MM.1S (cell line): ENCODE data around the gene SLC32A1.

ENCODE experiments used
- DNase-seq: peaks from one replicate; pipeline ENCODE4 v3.0.0-alpha.2; 2015
- H2AFZ ChIP-seq: fragments of 300-600 bp; sonication (generic); 2 replicates; pipeline ENCODE4 v1.6.0; 2016; ENCODE audit warnings: antibody characterized with exemption, low read length
- H3F3A ChIP-seq: fragments of 300-600 bp; sonication (generic); 2 replicates; pipeline ENCODE4 v1.6.1; 2016; ENCODE audit warnings: mild to moderate bottlenecking, antibody characterized with exemption, low read length, moderate library complexity, mixed read lengths; ENCODE audit not compliant: insufficient read depth
- H3K27ac ChIP-seq: fragments of 300-600 bp; sonication (generic); 2 replicates; pipeline ENCODE4 v1.5.1; 2016; ENCODE audit warnings: mild to moderate bottlenecking, low read length
- H3K27me3 ChIP-seq: fragments of 300-600 bp; sonication (generic); replicated peaks from 2 replicates; pipeline ENCODE4 v1.6.0; 2016; ENCODE audit warnings: low read length; ENCODE audit not compliant: insufficient read depth
- H3K36me3 ChIP-seq: fragments of 300-600 bp; sonication (generic); replicated peaks from 2 replicates; pipeline ENCODE4 v1.6.1; 2016; ENCODE audit warnings: mild to moderate bottlenecking, low read length, mixed read lengths; ENCODE audit not compliant: insufficient read depth
- H3K4me1 ChIP-seq: fragments of 300-600 bp; sonication (generic); 2 replicates; pipeline ENCODE4 v1.6.1; 2016; ENCODE audit warnings: low read length, mixed read lengths
- H3K4me2 ChIP-seq: fragments of 300-600 bp; sonication (generic); 2 replicates; pipeline ENCODE4 v1.6.0; 2016; ENCODE audit warnings: low read depth, low read length
- H3K4me3 ChIP-seq: fragments of 300-600 bp; sonication (generic); 2 replicates; pipeline ENCODE4 v1.5.1; 2016; ENCODE audit warnings: low read length, mixed read lengths
- H3K79me2 ChIP-seq: fragments of 300-600 bp; sonication (generic); 2 replicates; pipeline ENCODE4 v1.6.1; 2016; ENCODE audit warnings: mixed run types, low read length, mixed read lengths
- H3K9ac ChIP-seq: fragments of 300-600 bp; sonication (generic); 2 replicates; pipeline ENCODE4 v1.6.1; 2016; ENCODE audit warnings: low read length, mixed read lengths
- H3K9me2 ChIP-seq: fragments of 300-600 bp; sonication (generic); replicated peaks from 2 replicates; pipeline ENCODE4 v1.6.1; 2016; ENCODE audit warnings: mild to moderate bottlenecking, low read length, mixed read lengths; ENCODE audit not compliant: insufficient read depth
- H3K9me3 ChIP-seq: fragments of 300-600 bp; sonication (generic); replicated peaks from 2 replicates; pipeline ENCODE4 v1.6.1; 2016; ENCODE audit warnings: mild to moderate bottlenecking, low read length, mixed read lengths; ENCODE audit not compliant: insufficient read depth
- H4K20me1 ChIP-seq: fragments of 300-600 bp; sonication (generic); 2 replicates; pipeline ENCODE4 v1.6.1; 2016; ENCODE audit warnings: mild to moderate bottlenecking, low read length, moderate library complexity, mixed read lengths; ENCODE audit not compliant: insufficient read depth
- EZH2 ChIP-seq: fragments of 300-600 bp; sonication (generic); optimal IDR thresholded peaks from 2 replicates; pipeline ENCODE3; 2017; ENCODE audit warnings: low read depth, mild to moderate bottlenecking, antibody characterized with exemption, low read length, mixed read lengths
- EZH2phosphoT487 ChIP-seq: fragments of 300-600 bp; sonication (generic); IDR thresholded peaks from 2 replicates; pipeline ENCODE4 v1.6.1; 2018; ENCODE audit warnings: antibody characterized with exemption, low read length
- TF ChIP-seq, protein P1 (sequence below): fragments of 300-600 bp; sonication (generic); IDR thresholded peaks from 2 replicates; pipeline ENCODE4 v1.5.1; 2016; ENCODE audit warnings: antibody characterized with exemption, low read length, mixed read lengths

Gene SLC32A1

DNA sequence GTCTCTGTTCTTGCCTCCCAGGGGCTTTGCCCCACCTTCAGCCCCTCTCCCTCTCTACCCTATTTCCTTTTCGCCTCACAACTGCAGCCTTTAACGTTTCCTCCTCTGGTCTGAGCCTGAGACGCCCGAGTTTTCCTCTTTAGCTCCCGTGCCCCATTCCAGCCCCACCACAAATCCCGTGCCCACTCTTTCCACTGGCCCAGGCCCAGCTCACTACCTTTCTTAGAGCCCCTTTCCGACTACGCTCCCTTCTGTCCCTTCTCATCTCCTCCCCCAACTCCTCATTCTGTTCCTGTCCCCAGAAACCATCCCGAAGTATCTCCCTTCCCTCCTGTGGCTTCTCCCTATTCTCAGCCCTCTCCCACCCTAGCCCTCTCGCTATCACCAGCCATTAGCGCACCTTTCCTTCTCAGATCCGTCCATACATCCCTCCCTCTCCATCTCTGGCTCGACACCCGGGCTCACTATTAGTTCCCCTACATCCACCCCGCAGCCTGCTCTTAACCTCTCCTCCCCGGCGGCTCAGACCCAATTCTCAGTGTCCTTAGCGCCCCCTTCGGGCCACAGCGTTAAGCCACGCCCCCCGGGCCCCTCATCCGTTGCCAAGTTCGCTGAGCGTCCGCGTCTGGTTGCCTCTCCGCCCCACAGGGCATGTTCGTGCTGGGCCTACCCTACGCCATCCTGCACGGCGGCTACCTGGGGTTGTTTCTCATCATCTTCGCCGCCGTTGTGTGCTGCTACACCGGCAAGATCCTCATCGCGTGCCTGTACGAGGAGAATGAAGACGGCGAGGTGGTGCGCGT lies 2.7 kb downstream of the SLC32A1 start:
- no peak overlapping the region for H3K27ac ChIP-seq
- peaks cover 11% of the 10 kb centered on the region for H3K4me1 ChIP-seq
- no peak overlapping the region for H3K4me2 ChIP-seq
- H3K9ac ChIP-seq: no peak overlapping the region
- H4K20me1 ChIP-seq: no peaks in the 10 kb centered on the region
- H3K27me3 ChIP-seq: peaks cover 81% of the 10 kb centered on the region
- TF ChIP-seq, protein P1, sequence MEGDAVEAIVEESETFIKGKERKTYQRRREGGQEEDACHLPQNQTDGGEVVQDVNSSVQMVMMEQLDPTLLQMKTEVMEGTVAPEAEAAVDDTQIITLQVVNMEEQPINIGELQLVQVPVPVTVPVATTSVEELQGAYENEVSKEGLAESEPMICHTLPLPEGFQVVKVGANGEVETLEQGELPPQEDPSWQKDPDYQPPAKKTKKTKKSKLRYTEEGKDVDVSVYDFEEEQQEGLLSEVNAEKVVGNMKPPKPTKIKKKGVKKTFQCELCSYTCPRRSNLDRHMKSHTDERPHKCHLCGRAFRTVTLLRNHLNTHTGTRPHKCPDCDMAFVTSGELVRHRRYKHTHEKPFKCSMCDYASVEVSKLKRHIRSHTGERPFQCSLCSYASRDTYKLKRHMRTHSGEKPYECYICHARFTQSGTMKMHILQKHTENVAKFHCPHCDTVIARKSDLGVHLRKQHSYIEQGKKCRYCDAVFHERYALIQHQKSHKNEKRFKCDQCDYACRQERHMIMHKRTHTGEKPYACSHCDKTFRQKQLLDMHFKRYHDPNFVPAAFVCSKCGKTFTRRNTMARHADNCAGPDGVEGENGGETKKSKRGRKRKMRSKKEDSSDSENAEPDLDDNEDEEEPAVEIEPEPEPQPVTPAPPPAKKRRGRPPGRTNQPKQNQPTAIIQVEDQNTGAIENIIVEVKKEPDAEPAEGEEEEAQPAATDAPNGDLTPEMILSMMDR: peak; percentile 13; the same call in 1 of the 2 replicates
- TF ChIP-seq EZH2phosphoT487: no peak
- no peak overlapping the region for H2AFZ ChIP-seq
- no peaks in the 10 kb centered on the region for H3K9me2 ChIP-seq
- DNase-seq: no peak
- no peaks in the 10 kb centered on the region for H3K36me3 ChIP-seq
- no peaks in the 10 kb centered on the region for H3K9me3 ChIP-seq
- no peaks in the 10 kb centered on the region for H3F3A ChIP-seq
- H3K4me3 ChIP-seq: no peak overlapping the region
- no peaks in the 10 kb centered on the region for H3K79me2 ChIP-seq

DNA sequence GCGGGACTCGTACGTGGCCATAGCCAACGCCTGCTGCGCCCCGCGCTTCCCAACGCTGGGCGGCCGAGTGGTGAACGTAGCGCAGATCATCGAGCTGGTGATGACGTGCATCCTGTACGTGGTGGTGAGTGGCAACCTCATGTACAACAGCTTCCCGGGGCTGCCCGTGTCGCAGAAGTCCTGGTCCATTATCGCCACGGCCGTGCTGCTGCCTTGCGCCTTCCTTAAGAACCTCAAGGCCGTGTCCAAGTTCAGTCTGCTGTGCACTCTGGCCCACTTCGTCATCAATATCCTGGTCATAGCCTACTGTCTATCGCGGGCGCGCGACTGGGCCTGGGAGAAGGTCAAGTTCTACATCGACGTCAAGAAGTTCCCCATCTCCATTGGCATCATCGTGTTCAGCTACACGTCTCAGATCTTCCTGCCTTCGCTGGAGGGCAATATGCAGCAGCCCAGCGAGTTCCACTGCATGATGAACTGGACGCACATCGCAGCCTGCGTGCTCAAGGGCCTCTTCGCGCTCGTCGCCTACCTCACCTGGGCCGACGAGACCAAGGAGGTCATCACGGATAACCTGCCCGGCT lies 3.4 kb downstream of the SLC32A1 start:
- Histone ChIP-seq H3K27ac (no peak overlapping the region), H3K4me2 (no peak overlapping the region)

DNA sequence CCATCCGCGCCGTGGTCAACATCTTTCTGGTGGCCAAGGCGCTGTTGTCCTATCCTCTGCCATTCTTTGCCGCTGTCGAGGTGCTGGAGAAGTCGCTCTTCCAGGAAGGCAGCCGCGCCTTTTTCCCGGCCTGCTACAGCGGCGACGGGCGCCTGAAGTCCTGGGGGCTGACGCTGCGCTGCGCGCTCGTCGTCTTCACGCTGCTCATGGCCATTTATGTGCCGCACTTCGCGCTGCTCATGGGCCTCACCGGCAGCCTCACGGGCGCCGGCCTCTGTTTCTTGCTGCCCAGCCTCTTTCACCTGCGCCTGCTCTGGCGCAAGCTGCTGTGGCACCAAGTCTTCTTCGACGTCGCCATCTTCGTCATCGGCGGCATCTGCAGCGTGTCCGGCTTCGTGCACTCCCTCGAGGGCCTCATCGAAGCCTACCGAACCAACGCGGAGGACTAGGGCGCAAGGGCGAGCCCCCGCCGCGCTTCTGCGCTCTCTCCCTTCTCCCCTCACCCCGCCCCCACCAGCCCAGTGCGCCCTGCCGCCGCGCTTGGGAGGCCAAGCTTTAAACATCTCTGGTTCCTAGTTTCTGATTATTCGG lies 4.0 kb downstream of the SLC32A1 start:
- Histone ChIP-seq H3K36me3 (no peaks in the 10 kb centered on the region), H3K4me3 (no peak overlapping the region), H3F3A (no peaks in the 10 kb centered on the region), H4K20me1 (no peaks in the 10 kb centered on the region), H3K9me3 (no peaks in the 10 kb centered on the region), H3K4me2 (no peak overlapping the region), H3K79me2 (no peaks in the 10 kb centered on the region), H3K9me2 (no peaks in the 10 kb centered on the region), H3K9ac (no peak overlapping the region), H3K4me1 (peaks cover 11% of the 10 kb centered on the region), H2AFZ (no peak overlapping the region), H3K27me3 (peaks cover 68% of the 10 kb centered on the region), H3K27ac (no peak overlapping the region)
- DNase-seq: no peak
- TF ChIP-seq, protein P1: no peak
- TF ChIP-seq EZH2 (no peak), EZH2phosphoT487 (no peak)

More for the DNA sequence above, 3.4 kb downstream of the SLC32A1 start:
- Histone ChIP-seq H3K79me2 (no peaks in the 10 kb centered on the region), H4K20me1 (no peaks in the 10 kb centered on the region), H3K4me1 (peaks cover 11% of the 10 kb centered on the region), H3K4me3 (no peak overlapping the region), H3K9me2 (no peaks in the 10 kb centered on the region), H2AFZ (no peak overlapping the region), H3K9ac (no peak overlapping the region), H3K36me3 (no peaks in the 10 kb centered on the region), H3F3A (no peaks in the 10 kb centered on the region), H3K9me3 (no peaks in the 10 kb centered on the region), H3K27me3 (peaks cover 74% of the 10 kb centered on the region)
- DNase-seq: no peak
- TF ChIP-seq, protein P1: no peak
- TF ChIP-seq EZH2 (no peak), EZH2phosphoT487 (no peak)
